HG03565 (cell line): ENCODE data around the gene RUSF1.
"Not testable (repeated sequence)": the region's sequence is repeated elsewhere in the genome, so short reads cannot be mapped to it uniquely, and the experiment has no call there.

ENCODE experiments used
- ATAC-seq: cut with Tn5 transposase; IDR thresholded peaks from one replicate; pipeline ENCODE4 v1.9.1; 2021; ENCODE audit warnings: mild to moderate bottlenecking, moderate library complexity; ENCODE audit not compliant: unreplicated experiment

Gene RUSF1

DNA sequence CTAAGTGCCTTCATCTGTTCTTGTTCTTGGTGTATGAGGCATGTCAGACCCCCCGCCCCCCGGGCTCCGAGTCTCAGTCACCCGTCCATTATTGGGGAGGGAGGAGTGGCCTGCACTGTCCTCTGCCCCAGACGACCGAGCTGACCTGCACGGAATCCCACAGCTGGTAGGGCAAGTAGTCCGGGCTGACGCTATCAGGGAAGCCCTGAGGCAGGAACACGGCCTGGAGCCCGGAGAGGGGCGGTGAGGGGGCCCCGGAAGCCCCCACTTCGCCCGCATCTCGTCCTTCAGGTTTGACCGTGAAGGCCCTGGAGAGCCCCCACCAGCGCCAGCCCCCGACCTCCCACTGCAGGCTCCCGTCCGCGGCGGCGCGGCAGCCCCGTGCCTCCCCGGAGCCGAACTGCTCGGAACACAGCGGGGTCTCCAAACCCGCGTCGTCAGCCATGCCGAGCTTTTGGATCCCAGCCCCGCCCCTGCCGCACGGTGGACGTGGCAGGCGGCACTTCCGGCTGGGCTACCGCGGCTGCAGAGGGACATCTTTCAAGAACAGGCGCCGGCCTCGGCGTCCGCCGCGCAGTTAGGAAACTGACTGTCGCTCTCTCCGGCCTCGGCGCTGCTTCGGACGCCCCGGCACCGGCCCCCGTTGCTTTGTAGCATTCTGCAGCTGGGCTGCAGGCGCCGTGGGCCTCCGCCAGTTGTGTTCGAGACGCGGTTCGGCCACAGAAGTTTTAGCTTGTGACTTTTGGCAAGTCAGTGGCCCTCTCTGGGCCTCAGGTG, at the start of gene RUSF1:
Gene RUSF1 (minus strand): TSS at position 463 of the 777 bp plus-strand sequence. CDS start 18 bp downstream, at position 445.
- peak; percentile 77 for ATAC-seq

DNA sequence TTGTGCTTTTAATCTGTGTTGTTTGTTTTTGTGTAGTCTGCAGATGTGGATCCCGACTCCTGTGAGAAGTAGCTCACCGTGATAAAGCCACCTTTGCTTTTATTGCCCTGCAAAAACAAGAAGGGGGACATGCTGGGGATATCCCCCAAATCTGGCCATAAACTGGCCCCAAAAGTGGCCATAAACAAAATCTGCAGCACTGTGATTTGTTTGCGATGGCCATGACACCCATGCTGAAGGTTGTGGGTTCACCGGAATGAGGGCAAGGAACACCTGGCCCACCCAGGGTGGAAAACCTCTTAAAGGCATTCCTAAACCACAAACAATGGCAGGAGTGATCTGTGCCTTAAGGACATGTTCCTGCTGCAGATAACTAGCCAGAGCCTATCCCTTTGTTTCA, 34.6 kb upstream of the RUSF1 start:
- no peak for ATAC-seq

DNA sequence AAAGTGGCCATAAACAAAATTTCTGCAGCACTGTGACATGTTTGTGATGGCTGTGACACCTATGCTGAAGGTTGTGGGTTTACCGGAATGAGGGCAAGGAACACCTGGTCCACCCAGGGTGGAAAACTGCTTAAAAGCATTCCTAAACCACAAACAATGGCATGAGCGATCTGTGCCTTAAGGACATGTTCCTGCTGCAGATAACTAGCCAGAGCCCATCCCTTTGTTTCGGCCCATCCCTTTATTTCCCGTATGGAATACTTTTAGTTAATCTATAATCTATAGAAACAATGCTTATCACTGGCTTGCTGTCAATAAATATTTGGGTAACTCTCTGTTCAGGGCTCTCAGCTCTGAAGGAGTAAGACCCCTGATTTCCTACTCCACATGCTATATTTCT, 31.6 kb upstream of the RUSF1 start:
- ATAC-seq, result not testable (repeated sequence)

DNA sequence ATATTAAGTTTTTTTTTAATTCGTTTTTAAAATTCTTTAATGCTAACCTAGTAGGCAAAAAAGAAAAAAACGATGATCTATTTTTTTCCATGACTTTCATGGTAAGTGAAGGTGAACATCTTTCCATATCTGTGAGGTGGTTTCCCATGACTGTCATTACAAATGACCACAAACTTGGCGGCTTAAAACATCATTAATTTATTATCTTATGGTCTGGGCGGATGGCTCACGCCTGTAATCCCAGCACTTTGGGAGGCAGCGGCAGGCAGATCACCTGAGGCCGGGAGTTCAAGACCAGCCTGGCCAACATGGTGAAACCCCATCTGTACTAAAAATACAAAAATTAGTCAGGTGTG, 30.0 kb upstream of the RUSF1 start:
- not testable (repeated sequence) for ATAC-seq

DNA sequence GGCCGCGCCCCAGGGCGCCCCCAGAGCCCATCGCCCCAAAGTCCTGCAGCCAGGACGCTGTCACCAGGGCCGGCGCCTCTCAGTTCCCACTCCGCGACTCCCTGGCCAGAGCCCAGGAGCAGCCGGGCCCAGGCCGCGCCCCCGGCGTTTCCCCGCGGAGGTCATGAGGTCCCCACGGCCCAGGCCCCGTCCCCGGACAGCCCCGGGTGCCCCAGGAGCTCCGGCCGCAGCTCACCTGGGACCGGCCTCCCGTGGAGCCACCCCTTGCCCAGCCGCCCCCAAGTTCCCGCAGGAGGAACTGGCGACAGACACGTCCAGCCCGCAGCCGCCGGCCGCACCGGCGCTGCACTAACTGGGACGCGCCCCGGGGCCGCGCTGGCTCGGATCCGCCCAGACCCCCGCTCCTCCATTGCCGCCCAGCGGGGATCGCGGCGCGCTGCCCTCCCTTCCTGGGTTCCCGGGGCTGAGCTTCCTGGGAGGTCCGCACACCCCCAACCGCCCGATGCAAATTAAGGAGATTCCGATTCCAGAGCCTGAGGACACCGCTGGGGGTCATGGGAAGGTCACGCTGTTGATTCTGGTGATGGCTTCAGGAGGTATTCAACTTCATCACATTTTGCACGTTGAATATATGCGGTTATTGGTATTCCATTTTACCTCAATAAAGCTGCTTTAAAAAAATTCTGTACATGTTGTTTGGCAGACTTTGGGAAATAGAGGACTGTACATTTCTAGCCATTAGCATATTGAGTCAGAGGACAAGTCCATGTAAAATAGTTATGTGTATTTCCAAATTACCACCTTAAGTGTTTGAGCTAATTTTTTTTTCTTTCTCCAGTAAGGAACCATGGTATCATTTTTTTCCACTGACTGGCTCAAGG, 29.4 kb upstream of the RUSF1 start:
- no peak for ATAC-seq

DNA sequence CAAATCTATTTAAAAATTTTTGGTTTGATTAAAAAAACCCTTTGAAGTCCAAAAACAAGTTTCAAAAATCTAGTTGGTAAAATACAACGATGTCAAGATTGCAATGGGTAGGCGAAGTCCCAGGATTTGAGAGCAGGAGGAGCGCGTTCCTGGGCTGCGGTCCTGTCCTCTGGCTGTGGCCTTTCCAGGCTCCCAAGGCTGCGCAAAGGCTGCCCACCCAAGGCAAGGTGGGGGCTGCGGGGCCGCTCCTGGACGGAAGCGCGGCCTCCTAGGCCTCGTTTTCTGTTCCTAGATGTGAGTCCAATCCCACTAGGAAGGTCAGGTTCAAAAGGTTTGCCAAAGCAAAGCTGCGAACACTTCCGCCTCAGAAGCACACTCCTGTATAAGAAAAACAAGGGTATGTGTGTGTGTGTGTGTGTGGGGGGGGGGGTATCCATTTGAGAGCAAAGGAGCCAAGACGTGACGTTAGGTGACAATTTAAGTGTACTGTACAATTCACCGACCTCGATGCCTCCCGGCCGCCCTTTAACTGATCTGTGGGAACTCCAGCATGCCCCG, 28.7 kb upstream of the RUSF1 start:
- ATAC-seq, result no peak

DNA sequence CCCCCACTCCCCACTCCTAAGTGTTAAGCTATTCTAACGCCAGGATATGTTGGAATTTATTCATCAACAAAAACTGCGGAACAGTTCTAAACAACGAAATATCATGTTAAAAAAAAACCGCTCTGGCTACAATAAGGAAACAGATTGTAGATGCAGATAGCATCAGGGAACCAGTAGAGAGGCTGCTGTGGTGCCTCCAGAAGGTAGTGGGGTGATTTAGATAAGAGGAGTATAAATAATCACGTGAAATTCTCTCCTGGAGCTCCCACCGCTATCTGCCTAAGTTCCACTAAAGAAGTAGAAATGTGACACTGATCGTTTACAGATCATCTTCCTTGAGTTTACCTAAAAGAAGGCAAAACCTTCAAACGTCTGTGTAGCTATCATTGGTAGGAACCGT, 27.5 kb upstream of the RUSF1 start:
- no peak for ATAC-seq

DNA sequence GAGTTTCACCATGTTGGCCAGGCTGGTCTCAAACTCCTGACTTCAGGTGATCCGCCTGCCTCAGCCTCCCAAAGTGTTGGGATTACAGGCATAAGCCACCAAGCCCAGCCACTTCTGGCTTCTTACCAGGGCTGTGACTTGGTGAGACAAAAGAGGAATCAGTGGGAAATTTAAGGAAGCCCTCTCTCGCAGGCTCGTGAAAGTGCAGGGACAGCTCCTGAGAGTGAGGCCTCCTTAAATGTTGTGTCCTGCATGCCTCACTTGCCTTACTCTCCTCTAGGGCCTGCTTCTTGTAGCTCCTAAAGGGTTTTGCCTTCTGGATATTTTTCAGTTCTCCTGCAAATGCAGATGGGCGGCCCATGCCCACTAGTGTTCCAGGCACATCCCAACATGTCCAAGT, 24.7 kb upstream of the RUSF1 start:
- no peak for ATAC-seq

DNA sequence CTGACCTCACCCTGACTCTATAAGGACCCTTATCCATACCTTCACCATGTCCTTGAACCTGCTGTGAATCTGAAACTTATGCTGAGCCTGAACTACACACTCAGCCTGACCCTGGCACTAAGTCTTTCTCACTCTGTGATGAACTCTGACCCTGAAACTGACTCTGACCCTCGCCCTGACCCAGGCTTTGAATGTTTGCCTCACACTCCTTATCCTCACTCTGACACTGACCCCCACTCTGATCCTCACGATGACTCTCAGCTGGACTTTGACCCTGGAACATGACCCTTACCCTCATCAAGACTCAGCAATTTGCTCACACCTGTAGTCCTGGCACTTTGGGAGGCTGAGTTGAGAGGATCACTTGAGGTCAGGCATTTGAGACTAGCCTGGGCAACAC, 23.9 kb upstream of the RUSF1 start:
- ATAC-seq, result no peak

DNA sequence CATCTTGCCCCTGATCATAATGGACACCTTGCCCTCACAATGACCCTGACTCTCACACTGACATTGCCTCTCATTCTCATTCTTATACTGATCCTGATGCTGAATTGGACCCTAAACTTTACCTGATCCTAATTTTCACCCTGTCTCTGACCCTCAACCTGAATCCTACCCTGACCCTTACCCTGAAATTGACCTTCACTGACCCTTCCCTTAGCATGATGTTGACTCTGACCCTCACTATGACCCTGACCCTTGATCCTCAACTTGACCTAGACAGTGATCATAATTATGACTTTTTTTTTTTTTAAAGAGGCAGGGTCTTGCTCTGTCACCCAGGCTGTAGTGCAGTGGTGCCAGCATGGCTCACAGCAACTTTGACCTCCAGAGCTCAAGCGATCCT, 22.9 kb upstream of the RUSF1 start:
- ATAC-seq, result no peak

DNA sequence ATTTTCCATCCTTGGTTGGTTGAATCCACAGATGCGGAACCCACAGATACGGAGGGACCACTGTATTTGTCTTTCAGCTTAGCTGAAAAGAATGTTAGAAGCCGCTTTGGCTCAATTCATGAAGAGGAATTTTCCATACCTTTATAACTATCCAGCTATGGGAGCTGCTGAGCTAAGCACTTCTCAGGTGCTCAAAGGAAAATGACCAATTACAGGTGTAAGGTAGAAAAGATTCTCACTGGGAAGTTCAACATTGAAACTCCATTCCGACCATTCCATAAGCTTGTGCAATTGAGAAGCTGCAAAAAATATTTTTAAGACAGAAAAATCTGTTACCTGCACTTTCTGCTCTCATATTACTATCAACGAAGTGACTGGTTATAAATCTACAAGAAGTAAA, 22.2 kb upstream of the RUSF1 start:
- no peak for ATAC-seq

DNA sequence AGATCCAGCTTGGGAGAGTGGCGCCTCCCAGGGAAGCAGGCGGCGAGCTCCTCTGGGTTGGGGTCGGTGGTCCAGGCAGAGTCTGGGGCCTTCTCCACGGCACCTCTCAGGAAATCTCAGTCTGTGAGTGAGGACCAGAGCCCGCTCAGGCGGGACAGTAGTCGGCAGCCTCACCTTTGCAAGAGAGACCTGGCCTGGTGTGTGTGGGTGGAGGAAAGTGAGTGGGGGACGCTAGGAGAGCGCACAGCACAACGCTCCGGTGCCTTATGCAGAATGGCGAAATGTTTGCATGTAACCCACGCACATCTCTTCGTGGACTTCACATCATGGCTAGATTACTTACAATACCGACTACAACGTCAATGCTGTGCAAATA, 21.7 kb upstream of the RUSF1 start:
- ATAC-seq, result no peak

DNA sequence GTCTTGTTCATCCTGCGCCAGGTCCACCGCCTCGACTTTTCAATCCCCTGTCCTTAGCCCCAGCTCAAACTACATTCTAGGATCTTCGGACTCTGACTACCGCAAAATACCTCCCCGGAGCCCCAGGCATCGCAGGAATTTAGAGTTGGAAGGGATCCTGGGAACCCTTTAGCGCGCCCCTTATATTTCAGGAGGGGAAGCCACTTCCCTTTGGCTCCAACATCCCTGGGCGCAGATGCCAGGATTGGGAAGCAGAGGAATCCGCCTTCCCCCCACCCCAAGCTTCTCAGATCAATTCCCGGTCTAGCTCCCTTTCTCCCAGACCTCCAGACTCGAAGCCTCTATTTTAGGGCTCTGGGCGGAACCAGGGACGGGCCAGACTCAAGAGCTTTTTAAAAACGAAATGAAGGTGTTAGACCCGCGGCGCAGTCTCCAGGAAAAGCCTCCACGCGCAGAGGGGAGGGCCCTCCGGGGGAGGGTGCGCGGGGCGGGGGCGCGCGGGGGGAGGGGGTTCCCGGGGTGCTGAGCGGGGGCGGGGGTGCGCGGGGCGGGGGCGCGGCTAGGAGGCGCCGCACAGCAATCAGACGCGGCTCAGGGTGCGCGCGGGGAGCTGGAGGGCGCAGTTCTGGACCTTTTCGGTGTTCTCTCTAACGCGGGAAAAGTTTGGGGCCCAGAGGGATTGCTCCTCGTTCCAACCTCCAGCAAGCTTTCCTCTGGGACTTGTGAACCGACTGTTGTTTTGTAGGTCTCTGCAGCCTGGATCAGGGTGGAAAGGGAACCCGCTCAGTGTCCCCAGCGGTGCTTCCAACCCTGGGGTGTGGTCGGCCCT, 21.1 kb upstream of the RUSF1 start:
- no peak for ATAC-seq

DNA sequence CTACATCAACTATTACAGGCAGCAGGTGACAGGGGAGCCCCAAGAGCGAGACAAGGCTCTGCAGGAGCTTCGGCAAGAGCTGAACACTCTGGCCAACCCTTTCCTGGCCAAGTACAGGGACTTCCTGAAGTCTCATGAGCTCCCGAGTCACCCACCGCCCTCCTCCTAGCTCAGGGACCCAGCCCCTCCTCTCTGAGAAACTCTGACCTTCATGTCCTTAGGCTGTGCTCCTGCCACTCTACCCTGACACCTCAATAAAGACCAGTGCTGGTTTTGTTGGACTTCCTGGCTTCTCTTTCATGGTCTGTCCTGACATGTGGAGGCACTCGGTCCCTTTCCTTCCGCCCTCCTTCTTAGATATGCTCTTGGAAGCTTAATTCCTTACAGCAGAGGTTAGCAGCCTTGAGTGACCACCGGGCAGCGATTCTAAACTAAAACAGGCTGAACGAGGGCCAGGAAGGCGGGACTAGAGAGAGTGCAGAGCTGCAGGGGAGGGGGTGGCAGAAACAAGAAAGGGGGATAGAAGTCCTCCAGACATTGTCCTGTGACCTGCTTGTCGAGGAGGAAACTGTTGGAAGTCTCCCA, 20.4 kb upstream of the RUSF1 start:
- no peak for ATAC-seq

DNA sequence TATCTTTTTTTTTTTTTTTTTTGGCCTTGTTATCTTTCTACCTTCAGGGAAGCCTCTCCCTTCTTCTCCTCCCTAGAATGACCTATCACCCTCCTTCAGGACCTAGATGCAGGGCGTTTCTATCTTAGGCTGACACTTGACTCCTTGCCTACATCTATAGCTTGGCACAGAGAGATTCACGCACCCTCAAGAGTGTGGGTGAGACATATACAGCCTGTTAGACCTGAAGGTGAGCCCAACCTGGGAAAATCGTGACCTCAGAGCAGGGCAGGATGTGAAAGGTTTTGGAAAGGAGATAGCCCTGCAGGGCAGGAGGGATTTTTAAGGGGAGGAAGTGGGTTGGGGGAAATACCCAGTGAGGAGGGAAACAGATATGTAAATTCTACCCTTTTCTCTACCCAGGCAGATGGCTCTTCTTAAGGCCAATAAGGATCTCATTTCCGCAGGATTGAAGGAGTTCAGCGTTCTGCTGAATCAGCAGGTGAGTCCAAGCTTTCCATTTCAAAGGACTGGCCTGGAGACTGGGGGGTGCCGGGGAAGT, 19.6 kb upstream of the RUSF1 start, which contains the start of gene AHSP:
Gene AHSP (plus strand): TSS at position 167 of the 541 bp plus-strand sequence. CDS start 240 bp downstream, at position 407.
- ATAC-seq, result no peak

DNA sequence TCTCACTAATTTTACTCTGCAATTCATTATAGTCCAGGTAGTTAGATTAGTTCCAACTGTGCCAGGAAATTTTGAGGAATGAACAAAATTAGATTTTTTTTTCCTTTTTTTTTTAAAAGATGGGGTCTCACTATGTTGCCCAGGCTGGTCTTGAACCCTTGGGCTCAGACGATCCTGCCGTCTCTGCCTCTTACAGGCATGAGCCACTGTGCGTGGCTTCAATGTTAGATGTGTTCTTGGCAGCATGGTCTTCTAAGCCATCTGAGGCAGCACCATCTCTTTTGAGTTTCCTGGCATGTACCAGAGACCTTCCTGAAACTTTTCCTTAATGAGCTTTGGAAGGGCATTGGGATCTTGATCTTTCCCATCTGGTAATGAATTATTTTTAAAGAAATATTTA, 16.9 kb upstream of the RUSF1 start:
- ATAC-seq, result no peak

DNA sequence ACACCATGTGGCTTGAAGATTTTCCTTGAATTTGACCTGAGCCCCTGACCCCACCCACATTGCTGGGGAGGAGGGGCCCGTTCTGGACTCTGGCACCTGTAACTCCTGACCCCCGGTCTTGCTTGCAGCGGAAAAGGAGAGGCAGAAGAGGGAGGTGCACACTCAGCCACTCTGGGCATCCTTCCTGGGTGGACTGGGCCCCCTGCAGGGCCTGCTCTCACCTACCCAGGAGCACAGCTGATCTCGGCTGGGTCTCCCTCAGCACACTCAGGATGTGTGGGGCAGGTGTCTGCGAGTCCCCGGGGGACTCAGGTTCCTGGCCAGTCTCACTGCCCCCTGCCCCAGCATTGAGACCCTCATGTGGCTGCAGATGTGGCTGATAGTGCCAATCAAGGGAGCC, 15.6 kb upstream of the RUSF1 start:
- ATAC-seq, result not testable (repeated sequence)

DNA sequence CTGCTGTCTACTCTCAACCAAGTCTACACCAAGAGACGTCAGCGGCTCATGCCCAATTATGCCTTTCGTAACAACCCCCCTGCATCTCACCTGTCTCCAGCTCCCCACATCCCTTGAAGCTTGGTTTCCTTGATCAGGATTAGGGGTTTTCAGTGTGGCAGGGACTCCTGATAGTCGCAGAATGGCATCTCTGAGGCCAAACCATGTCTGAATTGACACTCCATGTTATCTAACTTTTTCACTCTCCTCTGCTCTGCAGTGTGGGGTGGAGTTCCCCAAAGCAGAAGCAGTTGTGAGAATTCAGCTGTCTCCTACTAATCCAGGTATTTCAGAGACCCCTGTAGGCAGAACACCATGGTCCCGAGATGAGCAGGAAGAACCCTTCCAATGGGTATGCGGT, 13.9 kb upstream of the RUSF1 start:
- ATAC-seq, result no peak

DNA sequence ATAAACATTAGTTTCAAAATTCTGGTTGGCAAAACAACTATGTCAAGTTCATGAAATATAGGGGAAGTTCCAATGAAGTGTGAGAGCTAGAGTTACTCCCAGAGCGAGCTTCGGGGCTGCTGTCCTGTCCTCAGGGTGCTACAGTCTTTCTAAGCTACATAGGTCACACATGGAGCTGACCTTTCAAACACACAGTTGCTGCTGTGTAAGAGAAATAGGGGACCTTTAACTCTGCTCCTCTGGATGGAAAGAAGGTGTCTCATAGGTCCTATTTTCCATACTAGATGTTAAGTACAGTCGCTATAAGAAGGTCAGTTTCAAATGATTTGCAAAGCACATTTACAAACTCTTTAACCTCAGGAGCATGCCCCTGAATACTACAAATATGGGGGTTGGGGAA, 13.2 kb upstream of the RUSF1 start:
- no peak for ATAC-seq

DNA sequence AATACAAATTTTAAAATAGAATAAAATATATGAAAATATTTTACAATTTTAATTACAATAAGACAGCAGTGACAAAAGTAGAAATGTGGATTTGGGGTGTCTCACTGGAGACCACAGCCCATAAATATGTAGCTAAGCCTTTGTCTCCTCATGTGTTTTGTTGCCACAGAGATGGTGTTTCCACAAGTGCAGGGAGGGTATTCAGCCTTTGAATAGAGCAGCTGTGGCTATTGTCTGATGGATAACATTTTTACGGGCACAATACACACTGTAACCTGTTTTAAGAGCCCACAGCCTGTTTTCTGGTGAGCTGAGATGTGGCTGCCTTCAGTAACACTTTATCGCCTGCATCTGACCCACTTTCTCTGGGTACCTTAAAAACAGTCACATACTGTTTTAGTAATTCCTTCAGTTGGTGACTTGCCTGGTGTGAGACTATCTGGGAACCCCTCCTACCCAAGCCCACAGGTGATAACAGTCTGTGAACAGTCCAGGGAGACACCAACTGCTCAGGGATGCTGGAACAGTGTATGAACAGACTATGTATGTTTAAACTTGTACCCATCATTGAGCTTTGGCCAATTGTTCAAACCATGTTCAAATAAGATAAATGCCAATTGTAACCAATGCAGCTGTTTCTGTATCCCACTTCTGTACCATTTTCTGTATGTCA, 11.7 kb upstream of the RUSF1 start:
- ATAC-seq, result no peak
